ENCODE data around the gene ANGEL1. TPM values are rescaled to one million over a fixed set of nuclear protein-coding genes. Genes with fewer than 3 reads are reported as not detected.

The ANGEL1 gene
- total RNA-seq, 1 experiment from 2014 or later: 4.7 TPM

- Histone ChIP-seq H3K4me1 (replicated peaks) (no peaks in the 10 kb centered on the region), H3K36me3 (0 out of 2 replicates have a peak, but pooled peaks cover 2% of the 10 kb centered on the region), H3K4me3 (no peak overlapping the region), H3K27me3 (replicated peaks) (no peaks in the 10 kb centered on the region), H3K9me3 (replicated peaks) (no peaks in the 10 kb centered on the region), H3K27ac (no peak overlapping the region)
- DNase-seq (ENCODE audit: low read depth in 1 of 2, low spot score in 2 of 2): no peak
Observed at GRCh38 chr14:76780360-76780759, 32.3 kb downstream of the ANGEL1 start.

GRCh38 chr14:76780058-76780345 is 32.7 kb downstream of the ANGEL1 start:
- H3K4me1 ChIP-seq (replicated peaks): no peaks in the 10 kb centered on the region
- H3K27me3 ChIP-seq (replicated peaks): no peaks in the 10 kb centered on the region
- no peak overlapping the region for H3K4me3 ChIP-seq

GRCh38 chr14:76779221-76780057 is 33.2 kb downstream of the ANGEL1 start:
- Histone ChIP-seq H3K9me3 (replicated peaks) (no peaks in the 10 kb centered on the region), H3K4me1 (replicated peaks) (no peaks in the 10 kb centered on the region), H3K27ac (no peak overlapping the region), H3K27me3 (replicated peaks) (no peaks in the 10 kb centered on the region), H3K36me3 (0 out of 2 replicates have a peak, but pooled peaks cover 2% of the 10 kb centered on the region), H3K4me3 (no peak overlapping the region)
- DNase-seq (ENCODE audit: low read depth in 1 of 2, low spot score in 2 of 2): no peak

More at GRCh38 chr14:76780058-76780345, 32.7 kb downstream of the ANGEL1 start:
- no peak for DNase-seq (ENCODE audit: low read depth in 1 of 2, low spot score in 2 of 2)
- 0 out of 2 replicates have a peak, but pooled peaks cover 2% of the 10 kb centered on the region for H3K36me3 ChIP-seq
- H3K27ac ChIP-seq: no peak overlapping the region
- H3K9me3 ChIP-seq (replicated peaks): no peaks in the 10 kb centered on the region

- Histone ChIP-seq H3K9me3 (replicated peaks) (no peaks in the 10 kb centered on the region), H3K36me3 (no peaks in the 10 kb centered on the region), H3K4me1 (replicated peaks) (no peaks in the 10 kb centered on the region), H3K27ac (no peak overlapping the region), H3K27me3 (replicated peaks) (no peaks in the 10 kb centered on the region), H3K4me3 (no peak overlapping the region)
- no peak for DNase-seq (ENCODE audit: low read depth in 1 of 2, low spot score in 2 of 2)
Observed at GRCh38 chr14:76778546-76779215, 34.0 kb downstream of the ANGEL1 start.

GRCh38 chr14:76777721-76778120 is 35.0 kb downstream of the ANGEL1 start:
- Histone ChIP-seq H3K27me3 (replicated peaks) (no peaks in the 10 kb centered on the region), H3K4me3 (no peak overlapping the region), H3K36me3 (no peaks in the 10 kb centered on the region), H3K27ac (no peak overlapping the region), H3K4me1 (replicated peaks) (peaks cover 5% of the 10 kb centered on the region; the same call in 1 of the 2 replicates), H3K9me3 (replicated peaks) (no peaks in the 10 kb centered on the region)
- no peak for DNase-seq (ENCODE audit: low read depth in 1 of 2, low spot score in 2 of 2)

- Histone ChIP-seq H3K9me3 (replicated peaks) (no peaks in the 10 kb centered on the region), H3K27me3 (replicated peaks) (no peaks in the 10 kb centered on the region), H3K4me1 (replicated peaks) (peaks cover 5% of the 10 kb centered on the region; the same call in 1 of the 2 replicates), H3K27ac (no peak overlapping the region), H3K4me3 (no peak overlapping the region), H3K36me3 (no peaks in the 10 kb centered on the region)
- DNase-seq (ENCODE audit: low read depth in 1 of 2, low spot score in 2 of 2): no peak
Observed at GRCh38 chr14:76776428-76777251, 36.0 kb downstream of the ANGEL1 start.

- no peak for DNase-seq (ENCODE audit: low read depth in 1 of 2, low spot score in 2 of 2)
- H3K4me1 ChIP-seq (replicated peaks): peaks cover 5% of the 10 kb centered on the region; the same call in 1 of the 2 replicates
- H3K27me3 ChIP-seq (replicated peaks): no peaks in the 10 kb centered on the region
- no peak overlapping the region for H3K27ac ChIP-seq
- no peaks in the 10 kb centered on the region for H3K36me3 ChIP-seq
- H3K4me3 ChIP-seq: no peak overlapping the region
- H3K9me3 ChIP-seq (replicated peaks): no peaks in the 10 kb centered on the region
Observed at GRCh38 chr14:76775695-76776427, 36.8 kb downstream of the ANGEL1 start.

GRCh38 chr14:76774821-76775694 is 37.6 kb downstream of the ANGEL1 start:
- DNase-seq (ENCODE audit: low read depth in 1 of 2, low spot score in 2 of 2): peak in 1 of 2 experiments; percentile 17
- Histone ChIP-seq H3K27me3 (replicated peaks) (no peaks in the 10 kb centered on the region), H3K4me3 (no peak overlapping the region), H3K9me3 (replicated peaks) (no peaks in the 10 kb centered on the region), H3K36me3 (no peaks in the 10 kb centered on the region), H3K4me1 (replicated peaks) (peaks cover 5% of the 10 kb centered on the region; the same call in 1 of the 2 replicates), H3K27ac (no peak overlapping the region)

GRCh38 chr14:76773956-76774820 is 38.5 kb downstream of the ANGEL1 start:
- H3K27me3 ChIP-seq (replicated peaks): no peaks in the 10 kb centered on the region
- peaks cover 5% of the 10 kb centered on the region; the same call in 1 of the 2 replicates for H3K4me1 ChIP-seq (replicated peaks)
- no peak overlapping the region for H3K27ac ChIP-seq
- H3K9me3 ChIP-seq (replicated peaks): no peaks in the 10 kb centered on the region
- no peak overlapping the region for H3K4me3 ChIP-seq
- no peak for DNase-seq (ENCODE audit: low read depth in 1 of 2, low spot score in 2 of 2)
- no peaks in the 10 kb centered on the region for H3K36me3 ChIP-seq

- Histone ChIP-seq H3K9me3 (replicated peaks) (no peaks in the 10 kb centered on the region), H3K36me3 (no peaks in the 10 kb centered on the region), H3K4me3 (no peak overlapping the region), H3K4me1 (replicated peaks) (peaks cover 5% of the 10 kb centered on the region; the same call in 1 of the 2 replicates), H3K27ac (no peak overlapping the region), H3K27me3 (replicated peaks) (no peaks in the 10 kb centered on the region)
- peak; percentile 18 to 20 for DNase-seq (ENCODE audit: low read depth in 1 of 2, low spot score in 2 of 2)
Observed at GRCh38 chr14:76773188-76773885, 39.3 kb downstream of the ANGEL1 start.
